GM12872 (cell line): ENCODE measurements around the gene PRRT4.

Source experiments
- CTCF ChIP-seq: IDR thresholded peaks from 3 replicates; pipeline ENCODE4 v1.5.1; 2011; ENCODE audit warnings: low read depth, mild to moderate bottlenecking, low read length, moderate library complexity; ENCODE audit not compliant: insufficient read depth

PRRT4 gene

GRCh38 chr7:128406314-128407232 lies 45.1 kb upstream of the PRRT4 start:
- 0 out of 3 replicates have a peak, but pooled peaks have one; percentile 0 for TF ChIP-seq CTCF

GRCh38 chr7:128405471-128406313 lies 44.2 kb upstream of the PRRT4 start:
- TF ChIP-seq CTCF: 0 out of 3 replicates have a peak, but pooled peaks have one; percentile 1

- peak; percentile 34; the same call in 1 of the 3 replicates for TF ChIP-seq CTCF
Measured at GRCh38 chr7:128404886-128405470, 43.5 kb upstream of the PRRT4 start.

GRCh38 chr7:128404143-128404681 lies 42.7 kb upstream of the PRRT4 start:
- TF ChIP-seq CTCF: no peak

GRCh38 chr7:128403676-128404075 lies 42.2 kb upstream of the PRRT4 start:
- TF ChIP-seq CTCF: no peak

GRCh38 chr7:128402356-128402755 lies 40.9 kb upstream of the PRRT4 start:
- no peak for TF ChIP-seq CTCF
